CD14-positive monocyte (primary cell): ENCODE results near the gene ST3GAL5. TPM values are rescaled to one million over a fixed set of nuclear protein-coding genes. Genes with fewer than 3 reads are reported as not detected.

Experiments used
- DNase-seq, 3 donors: peaks; one replicate each; pipeline ENCODE4 v3.0.0-alpha.2; 2011 to 2022
- H2AFZ ChIP-seq: 2 replicates; pipeline ENCODE4 v1.6.0; 2012; ENCODE audit warnings: mild to moderate bottlenecking, low read depth, low read length, inconsistent platforms; ENCODE audit not compliant: insufficient read depth, poor library complexity, severe bottlenecking
- H3K27ac ChIP-seq, 2 donors: 1 replicate in 1 of 2; 2 replicates in 1 of 2; pipeline ENCODE4 v1.5.1; 2012 to 2013; ENCODE audit warnings: low read length in 2 of 2, control low read depth in 1 of 2, inconsistent platforms in 1 of 2, low read depth in 1 of 2, mild to moderate bottlenecking in 1 of 2
- H3K27me3 ChIP-seq, 2 donors: one replicate each; pipeline versions ENCODE4 v1.6.0 to v1.6.1; 2011 to 2013; ENCODE audit warnings: low read length in 2 of 2; ENCODE audit not compliant: control insufficient read depth in 2 of 2, insufficient read depth in 2 of 2
- H3K36me3 ChIP-seq, 2 donors: replicated peaks in 1 of 2; 1 replicate in 1 of 2; 2 replicates in 1 of 2; pipeline versions ENCODE4 v1.5.1 to v1.6.1; 2012 to 2013; ENCODE audit warnings: low read length in 2 of 2, control low read depth in 1 of 2, inconsistent platforms in 1 of 2, mild to moderate bottlenecking in 1 of 2; ENCODE audit not compliant: insufficient read depth in 2 of 2, control insufficient read depth in 1 of 2
- H3K4me1 ChIP-seq, 2 donors: 1 replicate in 1 of 2; 2 replicates in 1 of 2; pipeline versions ENCODE4 v1.5.1 to v1.6.1; 2012 to 2013; ENCODE audit warnings: low read length in 2 of 2, control low read depth in 1 of 2, inconsistent platforms in 1 of 2, mild to moderate bottlenecking in 1 of 2, moderate library complexity in 1 of 2; ENCODE audit not compliant: insufficient read depth in 2 of 2, control insufficient read depth in 1 of 2
- H3K4me2 ChIP-seq: replicated peaks from 2 replicates; pipeline ENCODE3; 2012; ENCODE audit warnings: low read length, moderate library complexity, mild to moderate bottlenecking; ENCODE audit not compliant: poor library complexity, severe bottlenecking; ENCODE audit errors: extremely low read depth
- H3K4me3 ChIP-seq, 3 experiments: fragments of 200-600 bp in 1 of 3; sonication (generic) in 1 of 3; replicated peaks in 1 of 3; 1 replicate in 2 of 3; 2 replicates in 1 of 3; pipeline ENCODE4 v1.5.1; 2011 to 2013; ENCODE audit warnings: low read length in 3 of 3, mild to moderate bottlenecking in 3 of 3, control low read depth in 2 of 3, low read depth in 2 of 3, inconsistent platforms in 1 of 3, moderate library complexity in 1 of 3
- H3K79me2 ChIP-seq: 2 replicates; pipeline ENCODE4 v1.6.0; 2012; ENCODE audit warnings: mild to moderate bottlenecking, control low read depth, inconsistent platforms, low read length, moderate library complexity; ENCODE audit not compliant: insufficient read depth
- H3K9ac ChIP-seq: 2 replicates; pipeline ENCODE4 v1.6.0; 2017; ENCODE audit warnings: low read length, mild to moderate bottlenecking; ENCODE audit not compliant: insufficient read depth, poor library complexity, severe bottlenecking
- H3K9me3 ChIP-seq, 2 donors: replicated peaks in 1 of 2; 1 replicate in 1 of 2; 2 replicates in 1 of 2; pipeline versions ENCODE4 v1.5.1 to v1.6.1; 2012 to 2013; ENCODE audit warnings: low read length in 2 of 2, control low read depth in 1 of 2; ENCODE audit not compliant: control insufficient read depth in 1 of 2, insufficient read depth in 1 of 2
- H4K20me1 ChIP-seq: 2 replicates; pipeline ENCODE4 v1.6.0; 2012; ENCODE audit warnings: mild to moderate bottlenecking, low read length, control low read depth, moderate library complexity; ENCODE audit not compliant: insufficient read depth
- H3K27ac Mint-ChIP-seq, 7 donors: one replicate each; pipeline ENCODE4 v1.8.0; 2020; ENCODE audit warnings: mild to moderate bottlenecking in 7 of 7, mixed read lengths in 7 of 7, moderate library complexity in 6 of 7, inconsistent platforms in 2 of 7
- H3K27me3 Mint-ChIP-seq, 3 donors: one replicate each; pipeline ENCODE4 v1.8.0; 2021 to 2022; ENCODE audit warnings: low read depth in 3 of 3, mild to moderate bottlenecking in 3 of 3, mixed read lengths in 3 of 3, moderate library complexity in 3 of 3, inconsistent platforms in 1 of 3
- H3K36me3 Mint-ChIP-seq, 2 donors: one replicate each; pipeline ENCODE4 v1.8.0; 2020; ENCODE audit warnings: mixed read lengths in 2 of 2, inconsistent platforms in 1 of 2, mild to moderate bottlenecking in 1 of 2
- H3K4me1 Mint-ChIP-seq: one replicate; pipeline ENCODE4 v1.8.0; 2020; ENCODE audit warnings: mild to moderate bottlenecking, mixed read lengths
- H3K4me3 Mint-ChIP-seq, 2 donors: one replicate each; pipeline ENCODE4 v1.8.0; 2020; ENCODE audit warnings: mild to moderate bottlenecking in 2 of 2, mixed read lengths in 2 of 2, moderate library complexity in 1 of 2
- H3K9me3 Mint-ChIP-seq, 7 donors: one replicate each; pipeline ENCODE4 v1.8.0; 2020 to 2022; ENCODE audit warnings: mixed read lengths in 7 of 7, mild to moderate bottlenecking in 6 of 7, moderate library complexity in 6 of 7, inconsistent platforms in 2 of 7
- WGBS: methylation state at CpG from one replicate; pipeline ENCODE4 v1.1.5; 2013; ENCODE audit warnings: missing lambda C conversion rate; ENCODE audit not compliant: insufficient coverage; 5-methylcytosine and 5-hydroxymethylcytosine counted together
- intact Hi-C, 2 donors: fragments of 100-400 bp; cut with micrococcal nuclease; formaldehyde crosslinking; loops; one replicate each; pipeline versions ENCODE4 v1.15.0 to v1.15.1; 2023
- polyA plus RNA-seq, 3 donors: library from polyadenylated mRNA; depleted of rRNA in 1 of 3; unstranded in 2 of 3; stranded (reverse) in 1 of 3; fragments of 300-500 nt in 2 of 3; fragments of >200 nt in 1 of 3; fragmentation: Illumina TruSeq in 2 of 3; gene quantifications; 1 replicate in 2 of 3; 2 replicates in 1 of 3; pipeline ENCODE4 v1.2.3, GENCODE V29; 2012 to 2021
- TF ChIP-seq, protein P1 (sequence below): fragments of 200-600 bp; IDR thresholded peaks from one replicate; pipeline ENCODE4 v1.8.0; 2022; ENCODE audit warnings: antibody characterized with exemption, mild to moderate bottlenecking

Gene ST3GAL5
- polyA plus RNA-seq, 3 donors: 14.0 to 51.2 (median 19.5) TPM

DNA sequence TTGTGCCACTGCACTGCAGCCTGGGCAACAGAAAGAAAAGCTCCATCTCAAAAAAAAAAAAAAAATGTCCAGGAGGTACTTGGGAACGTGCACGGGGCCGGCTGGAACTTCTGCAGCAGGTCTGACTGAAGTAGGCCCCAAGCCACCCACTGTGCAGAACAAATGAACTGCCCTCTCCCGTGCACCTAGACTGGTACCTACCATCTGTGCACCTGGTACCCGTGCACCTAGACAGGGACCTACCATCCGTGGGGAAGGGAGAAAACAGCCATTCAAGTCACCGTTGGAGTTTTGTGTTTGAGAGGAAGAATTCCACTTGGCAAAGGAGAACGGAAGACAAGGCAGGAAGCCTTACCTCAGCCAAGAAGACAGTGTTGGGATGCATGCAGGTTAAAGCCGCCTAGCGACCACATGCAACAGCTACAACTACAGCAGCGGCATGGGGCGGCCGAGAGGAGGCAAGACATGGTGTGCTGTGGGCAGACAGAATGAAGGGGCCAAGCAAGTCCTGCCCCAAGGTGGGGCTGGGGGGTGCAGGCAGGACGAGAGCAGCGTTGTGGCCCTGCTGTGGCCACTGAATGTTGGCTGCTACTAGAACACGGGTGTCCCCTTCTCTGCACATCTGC, 16.1 kb downstream of the ST3GAL5 start:
- WGBS: 96% methylated on average over 15 of the region's 16 CpGs
- no peak overlapping the region for H3K9ac ChIP-seq
- Mint-ChIP-seq H3K27me3 (peaks cover 0 to 3% (median 1%) of the 10 kb centered on the region in 3 donors), H3K27ac (no peak overlapping the region), H3K36me3 (peaks cover 50% of the 10 kb centered on the region in 2 donors), H3K4me3 (no peak overlapping the region), H3K4me1 (peaks cover 33% of the 10 kb centered on the region), H3K9me3 (peaks cover 0 to 2% (median 0%) of the 10 kb centered on the region in 7 donors)
- TF ChIP-seq, protein P1, sequence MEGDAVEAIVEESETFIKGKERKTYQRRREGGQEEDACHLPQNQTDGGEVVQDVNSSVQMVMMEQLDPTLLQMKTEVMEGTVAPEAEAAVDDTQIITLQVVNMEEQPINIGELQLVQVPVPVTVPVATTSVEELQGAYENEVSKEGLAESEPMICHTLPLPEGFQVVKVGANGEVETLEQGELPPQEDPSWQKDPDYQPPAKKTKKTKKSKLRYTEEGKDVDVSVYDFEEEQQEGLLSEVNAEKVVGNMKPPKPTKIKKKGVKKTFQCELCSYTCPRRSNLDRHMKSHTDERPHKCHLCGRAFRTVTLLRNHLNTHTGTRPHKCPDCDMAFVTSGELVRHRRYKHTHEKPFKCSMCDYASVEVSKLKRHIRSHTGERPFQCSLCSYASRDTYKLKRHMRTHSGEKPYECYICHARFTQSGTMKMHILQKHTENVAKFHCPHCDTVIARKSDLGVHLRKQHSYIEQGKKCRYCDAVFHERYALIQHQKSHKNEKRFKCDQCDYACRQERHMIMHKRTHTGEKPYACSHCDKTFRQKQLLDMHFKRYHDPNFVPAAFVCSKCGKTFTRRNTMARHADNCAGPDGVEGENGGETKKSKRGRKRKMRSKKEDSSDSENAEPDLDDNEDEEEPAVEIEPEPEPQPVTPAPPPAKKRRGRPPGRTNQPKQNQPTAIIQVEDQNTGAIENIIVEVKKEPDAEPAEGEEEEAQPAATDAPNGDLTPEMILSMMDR: no peak
- H3K4me2 ChIP-seq: no peak overlapping the region
- intact Hi-C loops: no loop called here
- H3K4me1 ChIP-seq: peaks cover 18 to 21% of the 10 kb centered on the region in 2 donors
- H3K36me3 ChIP-seq: peaks cover 14 to 41% of the 10 kb centered on the region in 2 donors
- no peak overlapping the region for H3K4me3 ChIP-seq
- H4K20me1 ChIP-seq: peaks cover 86% of the 10 kb centered on the region
- H2AFZ ChIP-seq: no peak overlapping the region
- H3K27me3 ChIP-seq: no peaks in the 10 kb centered on the region
- no peak overlapping the region for H3K27ac ChIP-seq
- no peak for DNase-seq
- H3K79me2 ChIP-seq: peaks cover 66% of the 10 kb centered on the region
- no peaks in the 10 kb centered on the region for H3K9me3 ChIP-seq

GRCh38 chr2:85871494-85872164, 17.2 kb downstream of the ST3GAL5 start:
- H3K9me3 Mint-ChIP-seq: peaks cover 0 to 2% (median 0%) of the 10 kb centered on the region in 7 donors
- no peak overlapping the region for H3K27ac ChIP-seq
- 96% methylated on average over 5 of the region's 6 CpGs for WGBS

More at GRCh38 chr2:85871494-85872164, 17.2 kb downstream of the ST3GAL5 start:
- peaks cover 64% of the 10 kb centered on the region for H3K79me2 ChIP-seq
- peaks cover 13 to 36% of the 10 kb centered on the region in 2 donors for H3K36me3 ChIP-seq
- intact Hi-C loops: no loop called here
- no peak overlapping the region for H3K4me3 ChIP-seq
- no peaks in the 10 kb centered on the region for H3K9me3 ChIP-seq
- peaks cover 46 to 48% of the 10 kb centered on the region in 2 donors for H3K36me3 Mint-ChIP-seq
- peaks cover 92% of the 10 kb centered on the region for H4K20me1 ChIP-seq
- H3K4me2 ChIP-seq: no peak overlapping the region
- H3K27me3 Mint-ChIP-seq: peaks cover 0 to 3% (median 3%) of the 10 kb centered on the region in 3 donors
- H2AFZ ChIP-seq: no peak overlapping the region
- no peak for DNase-seq
- peaks cover 15 to 16% of the 10 kb centered on the region in 2 donors for H3K4me1 ChIP-seq
- TF ChIP-seq, protein P1: no peak
- peaks cover 25% of the 10 kb centered on the region for H3K4me1 Mint-ChIP-seq
- H3K27me3 ChIP-seq: no peaks in the 10 kb centered on the region
- no peak overlapping the region for H3K4me3 Mint-ChIP-seq
- H3K27ac Mint-ChIP-seq: peak overlapping the region in 1 of 7 donors; percentile 56
- no peak overlapping the region for H3K9ac ChIP-seq
